ENCODE measurements around the gene ANKRD60. TPM values are rescaled to one million over a fixed set of nuclear protein-coding genes. Genes with fewer than 3 reads are reported as not detected.

ANKRD60 gene
- total RNA-seq, 4 donors from 2014 or later = not detected

DNA sequence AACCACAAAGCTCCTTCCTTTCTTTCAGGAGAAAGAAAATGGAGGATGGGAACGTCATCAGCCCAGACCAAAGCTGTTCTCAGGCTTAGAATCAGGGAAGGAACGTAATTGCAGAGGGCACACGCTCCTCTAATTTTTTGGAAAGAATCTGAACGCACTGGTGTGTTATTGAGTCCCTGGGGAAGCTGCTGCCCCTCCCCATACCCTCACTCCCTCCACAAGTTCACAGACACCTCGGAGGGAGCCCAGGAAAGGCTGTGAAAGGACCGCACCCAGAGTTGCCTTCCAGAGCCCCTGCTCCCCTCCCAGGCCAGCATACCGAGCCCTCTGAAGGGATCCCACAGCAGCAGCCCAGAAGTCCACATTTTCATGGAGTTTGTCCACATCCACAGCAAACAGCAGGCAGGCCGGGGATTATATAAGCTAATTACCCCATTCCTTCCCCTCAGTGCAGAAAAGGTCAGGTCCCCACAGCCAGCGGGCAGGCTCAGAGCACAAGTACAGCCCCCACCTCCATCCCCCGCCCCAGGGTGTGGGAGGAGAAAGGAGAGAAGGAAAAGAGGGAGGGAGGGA is 53.7 kb downstream of the ANKRD60 start:
- no peak for DNase-seq (ENCODE audit: low spot score)
- TF ChIP-seq, protein P1, sequence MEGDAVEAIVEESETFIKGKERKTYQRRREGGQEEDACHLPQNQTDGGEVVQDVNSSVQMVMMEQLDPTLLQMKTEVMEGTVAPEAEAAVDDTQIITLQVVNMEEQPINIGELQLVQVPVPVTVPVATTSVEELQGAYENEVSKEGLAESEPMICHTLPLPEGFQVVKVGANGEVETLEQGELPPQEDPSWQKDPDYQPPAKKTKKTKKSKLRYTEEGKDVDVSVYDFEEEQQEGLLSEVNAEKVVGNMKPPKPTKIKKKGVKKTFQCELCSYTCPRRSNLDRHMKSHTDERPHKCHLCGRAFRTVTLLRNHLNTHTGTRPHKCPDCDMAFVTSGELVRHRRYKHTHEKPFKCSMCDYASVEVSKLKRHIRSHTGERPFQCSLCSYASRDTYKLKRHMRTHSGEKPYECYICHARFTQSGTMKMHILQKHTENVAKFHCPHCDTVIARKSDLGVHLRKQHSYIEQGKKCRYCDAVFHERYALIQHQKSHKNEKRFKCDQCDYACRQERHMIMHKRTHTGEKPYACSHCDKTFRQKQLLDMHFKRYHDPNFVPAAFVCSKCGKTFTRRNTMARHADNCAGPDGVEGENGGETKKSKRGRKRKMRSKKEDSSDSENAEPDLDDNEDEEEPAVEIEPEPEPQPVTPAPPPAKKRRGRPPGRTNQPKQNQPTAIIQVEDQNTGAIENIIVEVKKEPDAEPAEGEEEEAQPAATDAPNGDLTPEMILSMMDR (IDR thresholded peaks at IDR 0.05) = no peak
- peak; percentile 52 for ATAC-seq (ENCODE audit: low FRiP score)

DNA sequence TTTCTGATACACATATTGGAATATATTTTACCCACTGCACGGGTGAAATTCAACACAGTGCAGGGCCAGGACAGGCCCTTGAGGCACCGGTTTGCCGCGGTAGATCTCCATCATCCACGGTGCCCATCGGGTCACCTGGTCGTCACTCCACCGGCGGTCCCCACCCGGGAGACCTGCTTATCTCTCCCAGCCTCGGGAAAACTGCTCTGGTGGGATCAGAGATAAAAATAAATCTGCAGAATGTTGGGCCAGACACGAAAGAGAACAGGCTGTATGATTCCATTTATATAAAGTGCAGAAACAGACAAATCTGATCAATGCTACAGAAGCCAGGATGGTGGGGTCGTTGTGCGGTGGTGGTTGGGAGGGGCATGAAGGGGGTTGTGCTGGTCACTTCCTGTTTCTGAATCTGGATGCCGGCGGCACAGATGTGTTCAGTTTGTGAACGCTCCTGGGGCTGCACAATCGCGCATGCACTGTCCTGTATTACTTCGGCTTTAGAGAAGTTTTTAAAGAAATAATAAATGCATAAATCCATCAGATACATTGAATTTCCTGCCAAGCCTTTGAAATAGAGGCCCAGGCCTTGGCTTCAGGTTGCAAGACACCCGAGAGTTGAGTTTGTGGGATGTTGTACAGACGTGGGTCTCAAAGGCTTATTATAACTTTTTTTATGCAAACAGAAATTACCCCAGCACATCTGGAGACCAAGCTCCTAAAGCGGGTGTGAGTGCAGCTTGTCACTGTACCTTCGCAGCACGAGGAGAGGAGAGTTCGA is 54.3 kb downstream of the ANKRD60 start:
- no peak for ATAC-seq (ENCODE audit: low FRiP score)
- no peak for DNase-seq (ENCODE audit: low spot score)
- TF ChIP-seq, protein P1 (IDR thresholded peaks at IDR 0.05) = no peak

- DNase-seq (ENCODE audit: low spot score) = no peak
- no peak for ATAC-seq (ENCODE audit: low FRiP score)
- TF ChIP-seq, protein P1 (IDR thresholded peaks at IDR 0.05) = no peak
Measured at GRCh38 chr20:58173091-58173490, 55.4 kb downstream of the ANKRD60 start.

GRCh38 chr20:58171796-58172425 is 56.5 kb downstream of the ANKRD60 start:
- DNase-seq (ENCODE audit: low spot score) = no peak
- TF ChIP-seq, protein P1 (IDR thresholded peaks at IDR 0.05) = no peak

DNA sequence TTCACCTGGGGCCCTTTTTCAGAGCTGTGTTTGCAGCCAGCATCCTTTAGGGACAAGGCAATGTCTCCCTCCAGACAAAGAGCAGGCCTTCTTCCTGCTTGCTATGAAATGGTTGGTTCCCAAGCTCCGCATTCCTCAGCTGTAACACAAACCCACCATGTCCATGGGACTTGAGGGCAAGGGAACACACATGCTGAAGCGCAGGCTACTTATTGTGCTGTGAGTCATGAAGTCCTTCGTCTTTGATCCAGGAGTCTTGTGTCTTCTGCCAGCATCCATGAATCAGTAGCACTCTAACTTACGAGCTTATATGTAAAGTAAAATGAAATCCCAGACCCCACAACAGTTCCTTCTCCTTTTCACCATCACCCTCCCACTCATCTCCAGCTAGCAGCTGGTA is 59.0 kb downstream of the ANKRD60 start:
- TF ChIP-seq, protein P1 (IDR thresholded peaks at IDR 0.05) = no peak
- ATAC-seq (ENCODE audit: low FRiP score) = no peak
- DNase-seq (ENCODE audit: low spot score) = no peak

More at GRCh38 chr20:58171796-58172425, 56.5 kb downstream of the ANKRD60 start:
- ATAC-seq (ENCODE audit: low FRiP score) = no peak

DNA sequence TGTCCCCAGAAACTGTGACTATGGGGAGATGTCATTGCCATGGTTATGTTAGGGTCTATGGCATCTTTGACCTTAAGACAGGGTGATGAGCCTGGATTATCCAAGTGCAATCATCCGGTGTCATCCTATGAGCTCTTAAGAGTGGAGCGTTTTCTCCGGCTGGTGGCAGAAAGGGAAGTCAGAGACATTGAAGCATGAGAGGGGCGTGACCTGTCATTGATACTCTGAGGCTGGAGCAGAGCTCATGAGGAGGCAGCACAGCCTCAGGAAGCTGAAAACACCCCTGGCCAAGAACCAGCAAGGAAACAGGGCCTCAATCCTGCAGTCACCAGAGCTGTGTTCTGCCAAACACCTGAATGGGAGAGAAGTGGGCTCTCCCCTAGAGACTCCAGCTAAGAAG is 59.6 kb downstream of the ANKRD60 start:
- ATAC-seq (ENCODE audit: low FRiP score) (no peak), DNase-seq (ENCODE audit: low spot score) (no peak)
- TF ChIP-seq, protein P1 (IDR thresholded peaks at IDR 0.05) = no peak

Measured in omental fat pad (tissue), 4 donors.